Memory B cell (primary cell): ENCODE data around the gene PRICKLE2.

Experiments
- ATAC-seq: fragments of 150-1000 bp; cut with Tn5 transposase; 2 replicates; pipeline ENCODE4 v1.10.0; 2021; ENCODE audit warnings: low read depth, mild to moderate bottlenecking, moderate library complexity
- DNase-seq, 2 donors: peaks; one replicate each; pipeline ENCODE4 v3.0.0; 2022; ENCODE audit warnings: low spot score in 2 of 2
- H3K27ac Mint-ChIP-seq: one replicate; pipeline ENCODE4 v1.8.0; 2022; ENCODE audit warnings: mild to moderate bottlenecking, moderate library complexity, mixed read lengths
- H3K27me3 Mint-ChIP-seq: one replicate; pipeline ENCODE4 v1.8.0; 2022; ENCODE audit warnings: mixed read lengths
- H3K36me3 Mint-ChIP-seq: one replicate; pipeline ENCODE4 v1.8.0; 2022; ENCODE audit warnings: mild to moderate bottlenecking, mixed read lengths
- H3K4me1 Mint-ChIP-seq: one replicate; pipeline ENCODE4 v1.8.0; 2022; ENCODE audit warnings: mixed read lengths
- H3K4me3 Mint-ChIP-seq: one replicate; pipeline ENCODE4 v1.8.0; 2022; ENCODE audit warnings: mild to moderate bottlenecking, moderate library complexity, mixed read lengths
- H3K9me3 Mint-ChIP-seq: one replicate; pipeline ENCODE4 v1.8.0; 2022; ENCODE audit warnings: mixed read lengths

Gene PRICKLE2

GRCh38 chr3:64218746-64219145 lies 6.5 kb downstream of the PRICKLE2 start:
- no peak for DNase-seq
- Mint-ChIP-seq H3K9me3 (no peaks in the 10 kb centered on the region), H3K27ac (no peak overlapping the region), H3K4me3 (no peak overlapping the region), H3K27me3 (peaks cover 2% of the 10 kb centered on the region), H3K36me3 (no peaks in the 10 kb centered on the region), H3K4me1 (peaks cover 14% of the 10 kb centered on the region)
- ATAC-seq = no peak

- DNase-seq = no peak
- H3K4me1 Mint-ChIP-seq = peaks cover 13% of the 10 kb centered on the region
- no peaks in the 10 kb centered on the region for H3K36me3 Mint-ChIP-seq
- H3K27ac Mint-ChIP-seq = no peak overlapping the region
- H3K4me3 Mint-ChIP-seq = no peak overlapping the region
- no peak for ATAC-seq
- H3K27me3 Mint-ChIP-seq = peaks cover 2% of the 10 kb centered on the region
- H3K9me3 Mint-ChIP-seq = no peaks in the 10 kb centered on the region
Observed at GRCh38 chr3:64218329-64218728, 6.9 kb downstream of the PRICKLE2 start.

GRCh38 chr3:64216274-64217147 lies 8.8 kb downstream of the PRICKLE2 start:
- Mint-ChIP-seq H3K4me3 (no peak overlapping the region), H3K27me3 (peaks cover 2% of the 10 kb centered on the region), H3K27ac (no peak overlapping the region), H3K9me3 (no peaks in the 10 kb centered on the region), H3K36me3 (no peaks in the 10 kb centered on the region), H3K4me1 (peaks cover 8% of the 10 kb centered on the region)
- no peak for DNase-seq
- no peak for ATAC-seq

- no peak for DNase-seq
- Mint-ChIP-seq H3K27ac (no peak overlapping the region), H3K4me1 (peaks cover 2% of the 10 kb centered on the region), H3K4me3 (no peak overlapping the region), H3K27me3 (peaks cover 3% of the 10 kb centered on the region), H3K36me3 (peaks cover 1% of the 10 kb centered on the region), H3K9me3 (no peaks in the 10 kb centered on the region)
- ATAC-seq = no peak
Observed at GRCh38 chr3:64215559-64215958, 9.7 kb downstream of the PRICKLE2 start.

GRCh38 chr3:64215103-64215502 lies 10.2 kb downstream of the PRICKLE2 start:
- Mint-ChIP-seq H3K27ac (no peak overlapping the region), H3K9me3 (no peaks in the 10 kb centered on the region), H3K36me3 (peaks cover 1% of the 10 kb centered on the region), H3K27me3 (peaks cover 3% of the 10 kb centered on the region), H3K4me3 (no peak overlapping the region), H3K4me1 (peaks cover 2% of the 10 kb centered on the region)
- DNase-seq = no peak
- ATAC-seq = no peak

GRCh38 chr3:64214381-64215018 lies 10.8 kb downstream of the PRICKLE2 start:
- DNase-seq (no peak), ATAC-seq (no peak)
- no peak overlapping the region for H3K4me3 Mint-ChIP-seq
- H3K4me1 Mint-ChIP-seq = peaks cover 2% of the 10 kb centered on the region
- no peaks in the 10 kb centered on the region for H3K9me3 Mint-ChIP-seq
- H3K27me3 Mint-ChIP-seq = peaks cover 3% of the 10 kb centered on the region
- no peak overlapping the region for H3K27ac Mint-ChIP-seq
- peaks cover 1% of the 10 kb centered on the region for H3K36me3 Mint-ChIP-seq

GRCh38 chr3:64213962-64214379 lies 11.3 kb downstream of the PRICKLE2 start:
- Mint-ChIP-seq H3K27ac (no peak overlapping the region), H3K27me3 (peaks cover 3% of the 10 kb centered on the region), H3K4me3 (no peak overlapping the region), H3K4me1 (peaks cover 2% of the 10 kb centered on the region), H3K9me3 (no peaks in the 10 kb centered on the region), H3K36me3 (peaks cover 1% of the 10 kb centered on the region)
- DNase-seq (no peak), ATAC-seq (no peak)

- Mint-ChIP-seq H3K36me3 (peaks cover 1% of the 10 kb centered on the region), H3K9me3 (no peaks in the 10 kb centered on the region), H3K27me3 (peaks cover 3% of the 10 kb centered on the region), H3K27ac (no peak overlapping the region), H3K4me1 (peaks cover 2% of the 10 kb centered on the region), H3K4me3 (no peak overlapping the region)
- ATAC-seq (no peak), DNase-seq (no peak)
Observed at GRCh38 chr3:64213224-64213878, 11.9 kb downstream of the PRICKLE2 start.

GRCh38 chr3:64209866-64210621 lies 15.2 kb downstream of the PRICKLE2 start:
- DNase-seq = no peak
- peaks cover 3% of the 10 kb centered on the region for H3K27me3 Mint-ChIP-seq
- no peak overlapping the region for H3K4me3 Mint-ChIP-seq
- no peaks in the 10 kb centered on the region for H3K9me3 Mint-ChIP-seq
- peaks cover 1% of the 10 kb centered on the region for H3K36me3 Mint-ChIP-seq
- H3K4me1 Mint-ChIP-seq = peaks cover 2% of the 10 kb centered on the region
- ATAC-seq = no peak
- H3K27ac Mint-ChIP-seq = no peak overlapping the region

GRCh38 chr3:64207289-64208080 lies 17.8 kb downstream of the PRICKLE2 start:
- no peak overlapping the region for H3K27ac Mint-ChIP-seq
- no peaks in the 10 kb centered on the region for H3K9me3 Mint-ChIP-seq
- H3K27me3 Mint-ChIP-seq = peaks cover 4% of the 10 kb centered on the region
- H3K4me3 Mint-ChIP-seq = no peak overlapping the region
- no peak for DNase-seq
- H3K4me1 Mint-ChIP-seq = peaks cover 5% of the 10 kb centered on the region
- ATAC-seq = no peak
- peaks cover 4% of the 10 kb centered on the region for H3K36me3 Mint-ChIP-seq

- ATAC-seq = no peak
- Mint-ChIP-seq H3K27me3 (peaks cover 3% of the 10 kb centered on the region), H3K4me1 (peaks cover 5% of the 10 kb centered on the region), H3K36me3 (peaks cover 2% of the 10 kb centered on the region), H3K9me3 (no peaks in the 10 kb centered on the region), H3K27ac (no peak overlapping the region), H3K4me3 (no peak overlapping the region)
- DNase-seq = no peak
Observed at GRCh38 chr3:64203969-64204908, 21.0 kb downstream of the PRICKLE2 start.

- H3K36me3 Mint-ChIP-seq = peaks cover 2% of the 10 kb centered on the region
- no peak overlapping the region for H3K4me3 Mint-ChIP-seq
- H3K27me3 Mint-ChIP-seq = peaks cover 3% of the 10 kb centered on the region
- H3K4me1 Mint-ChIP-seq = peaks cover 5% of the 10 kb centered on the region
- no peak for ATAC-seq
- no peak for DNase-seq
- no peaks in the 10 kb centered on the region for H3K9me3 Mint-ChIP-seq
- H3K27ac Mint-ChIP-seq = no peak overlapping the region
Observed at GRCh38 chr3:64203216-64203615, 22.1 kb downstream of the PRICKLE2 start.
